GM21825 (cell line): ENCODE data around the gene TESK2.

ENCODE experiments used
- ATAC-seq: cut with Tn5 transposase; IDR thresholded peaks from one replicate; pipeline ENCODE4 v1.9.1; 2021; ENCODE audit warnings: mild to moderate bottlenecking, moderate library complexity; ENCODE audit not compliant: unreplicated experiment

TESK2 gene

DNA sequence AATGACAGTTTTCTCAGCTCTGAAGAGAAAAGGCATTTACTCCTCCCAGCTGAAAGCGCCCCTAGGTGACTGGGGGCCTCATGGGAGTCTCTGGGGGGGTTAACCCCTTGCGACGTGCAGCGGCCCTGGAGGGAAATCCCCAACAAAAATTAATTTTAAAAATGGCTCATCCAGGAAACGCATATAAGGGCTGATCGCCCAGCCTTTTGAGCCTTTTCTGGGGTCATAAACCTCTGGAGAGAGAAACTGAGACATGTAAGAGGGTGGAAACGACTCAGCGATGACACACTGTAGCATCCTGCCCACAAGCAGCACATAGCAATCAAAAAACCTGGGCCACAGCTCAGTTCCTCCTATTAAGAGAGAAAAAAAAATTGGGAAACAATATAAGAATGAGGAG is 184.6 kb downstream of the TESK2 start:
- ATAC-seq = no peak

DNA sequence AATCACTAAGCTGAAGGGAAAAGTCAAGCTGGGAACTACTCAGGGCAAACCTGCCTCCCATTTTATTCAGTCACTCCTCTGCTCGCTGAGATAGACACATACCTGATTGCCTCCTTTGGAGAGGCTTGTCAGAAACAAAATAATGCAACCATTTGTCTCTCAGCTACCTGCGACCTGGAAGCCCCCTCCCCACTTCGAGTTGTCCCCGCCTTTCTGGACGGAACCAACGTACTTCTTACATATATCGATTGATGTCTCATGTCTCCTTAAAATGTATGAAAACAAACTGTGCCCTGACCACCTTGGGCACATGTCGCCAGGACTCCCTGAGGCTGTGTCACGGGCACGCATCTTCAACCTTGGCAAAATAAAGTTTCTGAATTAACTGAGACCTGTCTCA is 185.7 kb downstream of the TESK2 start:
- ATAC-seq = no peak

DNA sequence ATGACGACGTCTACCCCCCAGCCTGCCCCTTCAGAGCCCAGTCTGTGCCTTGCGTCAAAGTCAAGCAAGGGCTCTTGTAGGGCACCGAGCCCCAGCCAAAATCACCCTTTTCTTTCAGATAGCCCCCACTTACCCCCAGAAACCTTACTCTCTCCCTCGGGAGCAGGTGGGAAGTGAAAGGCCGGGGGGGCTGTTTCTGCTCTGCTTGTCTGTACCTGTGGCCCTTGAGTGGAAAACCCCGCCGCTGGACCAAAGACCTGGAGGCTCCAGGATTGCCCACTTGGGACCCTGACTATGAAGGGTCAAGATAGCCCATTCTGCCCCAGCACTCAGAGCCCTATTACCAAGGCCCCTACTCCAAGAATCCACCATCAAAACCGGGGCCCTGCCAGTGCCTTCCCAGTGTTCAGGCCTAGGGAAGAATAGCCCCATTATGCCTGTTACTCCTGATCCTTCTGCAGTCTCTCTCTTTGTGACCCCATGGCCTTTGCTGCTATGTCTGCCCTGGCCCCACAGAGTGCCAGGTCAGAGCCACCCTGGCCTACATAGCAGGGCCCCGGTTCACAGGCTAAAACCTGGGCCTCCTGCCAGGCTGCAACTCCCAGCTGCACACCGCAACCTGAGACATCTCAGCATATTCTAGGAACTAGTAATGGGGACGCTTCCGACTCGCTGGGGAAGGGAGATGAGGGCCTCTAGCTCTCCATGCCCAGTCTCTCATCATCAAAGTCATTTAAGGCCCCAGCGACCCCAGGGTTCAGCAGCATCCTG is 186.5 kb downstream of the TESK2 start:
- ATAC-seq = peak; percentile 17

DNA sequence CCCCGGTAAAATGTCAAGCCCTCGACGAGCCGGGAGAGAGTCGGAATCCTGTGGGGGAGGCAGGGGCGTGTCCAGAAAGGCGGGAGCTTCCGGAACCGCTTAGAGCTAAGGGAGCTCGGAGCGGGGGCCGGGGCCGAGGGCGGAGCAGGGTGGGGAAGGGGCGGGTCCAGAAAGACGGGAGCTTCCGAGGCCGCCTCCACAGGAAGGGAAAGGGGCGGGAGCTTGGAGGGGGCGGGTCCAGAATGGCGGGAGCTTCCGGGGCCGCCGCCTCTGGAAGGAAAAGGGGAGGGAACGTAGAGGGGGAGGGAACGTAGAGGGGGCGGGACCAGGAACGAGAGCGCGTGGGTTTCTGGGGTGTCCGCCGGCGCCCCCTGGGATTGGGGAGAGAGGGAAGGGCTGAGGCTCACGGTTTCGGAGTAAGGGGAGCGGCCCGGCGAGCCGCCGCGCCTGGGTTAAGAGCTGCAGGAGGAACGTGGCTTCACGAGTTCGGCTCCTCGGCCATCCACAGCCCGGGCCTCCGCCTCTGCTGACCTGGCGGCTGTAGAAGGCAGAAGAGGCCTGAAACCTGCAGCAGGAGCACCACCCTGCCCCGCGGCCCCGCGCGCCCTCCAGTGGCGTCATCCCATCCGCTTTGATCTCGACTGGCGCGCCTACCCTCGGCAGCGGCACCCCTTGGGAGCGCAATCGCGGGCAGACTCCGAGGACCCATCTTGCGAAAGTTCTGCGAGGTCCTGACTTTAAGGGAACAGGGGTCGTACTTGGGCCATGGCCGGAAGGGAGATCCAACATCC is 187.2 kb downstream of the TESK2 start:
- peak; percentile 67 for ATAC-seq

DNA sequence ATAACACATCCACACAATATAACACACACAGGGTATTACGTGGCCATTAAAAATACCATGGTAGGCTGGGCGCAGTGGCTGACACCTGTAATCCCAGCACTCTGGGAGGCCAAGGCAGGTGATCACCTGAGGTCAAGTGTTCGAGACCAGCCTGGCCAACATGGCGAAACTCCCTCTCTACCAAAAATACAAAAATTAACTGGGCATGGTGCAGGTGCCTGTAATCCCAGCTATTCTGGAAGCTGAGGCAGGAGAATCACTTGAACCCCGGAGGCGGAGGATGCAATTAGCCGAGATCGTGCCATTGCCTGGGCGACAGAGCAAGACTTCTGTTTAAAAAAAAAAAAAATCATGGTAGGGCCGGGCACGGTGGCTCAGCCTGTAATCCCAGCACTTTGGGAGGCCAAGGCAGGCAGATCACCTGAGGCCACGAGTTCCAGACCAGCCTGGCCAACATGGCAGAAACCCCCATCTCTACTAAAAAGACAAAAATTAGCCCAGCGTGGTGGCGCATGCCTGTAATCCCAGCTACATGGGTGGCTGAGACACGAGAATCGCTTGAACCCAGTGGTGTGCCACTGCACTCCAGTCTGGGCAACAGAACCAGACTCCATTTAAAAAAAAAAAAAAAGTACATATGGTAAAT is 188.3 kb downstream of the TESK2 start:
- ATAC-seq = no peak

DNA sequence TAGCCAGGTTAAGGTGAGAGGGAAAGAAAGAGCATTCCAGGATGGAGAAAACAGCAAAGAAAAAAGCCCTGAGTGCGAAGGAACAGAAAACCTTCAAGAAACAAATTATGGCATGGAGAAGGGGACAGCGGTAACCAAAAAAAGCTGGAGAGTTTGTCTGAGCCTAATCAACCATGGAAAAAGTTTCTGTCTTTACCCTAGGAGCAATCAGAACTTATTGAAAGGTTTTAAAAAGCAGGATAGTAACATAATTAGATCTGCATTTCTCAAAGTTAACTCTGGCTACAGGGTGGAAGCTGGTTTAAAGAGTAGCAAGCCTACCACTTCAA is 190.3 kb downstream of the TESK2 start:
- ATAC-seq = no peak

DNA sequence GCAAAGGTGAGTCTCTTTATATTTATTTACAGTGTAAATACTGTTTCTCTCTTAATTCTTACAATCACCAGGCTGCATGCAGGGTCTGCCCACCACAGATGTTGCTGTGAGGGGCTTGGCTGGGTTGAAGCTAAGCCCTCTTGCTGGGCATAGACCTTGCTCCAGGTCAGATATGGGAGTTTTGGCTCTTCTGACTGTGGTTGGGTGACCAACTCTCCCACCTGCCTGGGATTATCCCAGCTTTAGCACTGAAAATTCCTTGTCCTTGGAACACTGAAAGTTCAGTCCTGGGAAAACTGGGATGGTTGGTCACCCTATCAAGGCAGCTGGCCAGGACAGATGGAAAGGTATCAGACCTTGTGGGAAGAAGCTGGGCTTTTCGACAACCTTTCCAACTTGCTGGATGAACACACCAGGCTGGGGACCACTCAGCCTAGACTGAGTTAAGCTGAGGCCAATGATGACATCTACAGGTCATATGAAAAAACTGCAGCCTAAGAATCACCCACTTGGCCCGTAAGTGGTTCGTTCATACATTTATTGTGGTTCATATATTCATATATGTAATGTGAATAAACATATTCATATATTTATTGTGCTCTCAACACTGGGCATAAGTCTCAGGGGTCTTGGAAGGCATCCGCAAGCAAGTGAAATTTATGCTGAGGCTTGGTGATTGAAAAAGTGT is 190.8 kb downstream of the TESK2 start:
- ATAC-seq = no peak

DNA sequence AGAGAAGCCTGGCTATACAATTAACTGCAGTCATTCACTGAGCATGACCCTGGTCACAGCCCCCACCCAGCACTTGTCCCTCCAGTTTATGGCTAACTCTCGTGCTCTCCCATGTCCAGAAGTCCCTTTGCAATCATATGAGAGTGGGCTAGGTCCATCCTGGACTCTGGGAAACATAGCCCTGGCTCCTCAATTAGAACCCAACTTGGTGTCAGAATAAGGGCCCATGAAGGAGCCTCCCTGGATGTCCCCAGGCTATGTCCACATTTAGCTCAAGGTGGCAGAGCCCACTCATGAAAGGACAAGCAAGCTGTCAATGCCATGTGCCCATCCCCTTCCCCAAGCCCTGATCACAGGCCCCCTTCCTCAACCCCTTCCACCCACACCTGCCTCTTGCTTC is 191.7 kb downstream of the TESK2 start:
- no peak for ATAC-seq

DNA sequence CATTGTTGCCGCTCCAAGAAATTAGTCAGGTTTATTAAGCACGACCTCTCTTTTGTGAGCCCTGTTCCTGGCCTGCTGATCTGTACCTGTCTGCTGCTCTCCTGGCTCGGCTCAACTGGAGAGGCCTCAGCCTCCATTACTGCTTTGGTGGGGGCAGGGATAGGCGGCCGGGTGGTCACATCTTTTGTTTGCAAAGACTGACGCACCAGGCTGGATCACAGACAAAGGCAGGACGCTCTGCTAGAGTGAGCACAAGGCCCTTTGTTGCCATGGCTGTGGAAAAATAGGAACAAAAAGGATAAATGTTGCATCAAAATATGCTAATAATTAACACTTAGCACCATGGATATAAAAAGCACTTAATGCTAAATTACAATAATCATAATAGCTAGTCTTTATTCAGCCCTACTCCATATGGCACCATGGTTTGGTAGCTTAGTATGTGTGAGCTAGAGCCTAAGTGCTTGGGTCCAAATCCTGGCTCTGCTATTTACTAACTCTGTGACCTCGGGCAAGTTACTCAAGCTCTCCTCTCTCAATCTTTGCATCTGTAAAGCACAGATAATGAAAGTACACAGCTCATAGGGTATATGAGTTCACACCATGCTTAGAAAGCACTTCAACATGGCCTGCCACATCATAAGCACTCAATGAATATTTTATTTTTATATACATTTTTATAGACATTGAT is 193.2 kb downstream of the TESK2 start:
- ATAC-seq = no peak
